ENCODE results near the gene FNDC3B.

FNDC3B gene

DNA sequence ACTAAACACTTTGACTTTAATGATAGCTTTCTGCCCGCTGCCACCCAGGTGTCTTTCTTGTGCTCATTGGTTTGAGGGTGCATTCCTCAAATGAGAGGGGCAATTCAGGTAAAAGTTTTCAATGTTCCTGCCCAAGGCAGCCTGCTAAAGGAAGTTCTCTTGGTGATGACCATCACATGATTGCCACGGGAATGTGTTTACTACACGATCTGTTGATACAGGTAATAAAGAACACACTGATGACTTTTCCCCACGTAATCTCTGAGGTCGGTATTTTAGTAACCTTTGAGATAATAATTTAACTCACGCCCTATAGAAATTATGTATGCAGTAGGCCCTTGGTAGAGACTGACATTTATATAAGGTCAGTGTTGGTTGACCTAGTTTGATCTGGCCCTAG is 39.3 kb downstream of the FNDC3B start:
- Histone ChIP-seq H3K27ac (replicated peaks; ENCODE audit: low read length) (no peak overlapping the region), H2AK5ac (ENCODE audit: low read depth, low read length) (no peak overlapping the region), H3K4me3 (ENCODE audit: low read length in 2 of 2) (no peak overlapping the region), H2BK5ac (ENCODE audit: low read length) (no peak overlapping the region), H3K23ac (ENCODE audit: low read depth, low read length, poor library complexity) (no peak overlapping the region), H2BK15ac (ENCODE audit: low read length) (no peak overlapping the region), H3K9ac (ENCODE audit: low read depth, low read length, poor library complexity) (no peak overlapping the region), H2BK12ac (ENCODE audit: low read length) (no peak overlapping the region), H2AFZ (ENCODE audit: low read length) (no peak overlapping the region), H3K27me3 (ENCODE audit: control insufficient read depth in 3 of 3, insufficient read depth in 3 of 3, low read depth in 1 of 3, low read length in 3 of 3) (no peaks in the 10 kb centered on the region), H4K8ac (ENCODE audit: low read depth, low read length) (no peak overlapping the region), H3K79me1 (ENCODE audit: low read depth, low read length) (peaks cover 3% of the 10 kb centered on the region), H3K4me1 (ENCODE audit: control insufficient read depth in 2 of 2, insufficient read depth in 1 of 2, low read depth in 1 of 2, low read length in 2 of 2) (peaks cover 10 to 31% of the 10 kb centered on the region in 2 donors), H3K4me2 (ENCODE audit: insufficient read depth, low read length, poor library complexity, severe bottlenecking) (no peak overlapping the region), H4K91ac (ENCODE audit: low read depth, low read length, poor library complexity) (no peak overlapping the region), H3K18ac (ENCODE audit: low read length) (no peak overlapping the region), H3K4ac (ENCODE audit: low read length) (no peak overlapping the region), H2BK120ac (ENCODE audit: low read depth, low read length) (no peak overlapping the region), H3K14ac (ENCODE audit: low read length) (no peak overlapping the region), H3K9me3 (replicated peaks in 1 of 2; ENCODE audit: control insufficient read depth in 2 of 2, insufficient read depth in 1 of 2, low read depth in 1 of 2, low read length in 2 of 2) (peaks cover 4 to 14% of the 10 kb centered on the region in 2 donors), H3K36me3 (replicated peaks in 1 of 2; ENCODE audit: control insufficient read depth in 2 of 2, insufficient read depth in 2 of 2, low read length in 2 of 2) (peaks cover 6 to 41% of the 10 kb centered on the region in 2 donors)
- no peak for DNase-seq (ENCODE audit: low spot score)
- WGBS, 2 donors (ENCODE audit: extremely low coverage in 2 of 2, insufficient read length in 2 of 2, insufficient replicate concordance in 1 of 2) = no CpG with 5 or more reads among the region's 6 CpGs

DNA sequence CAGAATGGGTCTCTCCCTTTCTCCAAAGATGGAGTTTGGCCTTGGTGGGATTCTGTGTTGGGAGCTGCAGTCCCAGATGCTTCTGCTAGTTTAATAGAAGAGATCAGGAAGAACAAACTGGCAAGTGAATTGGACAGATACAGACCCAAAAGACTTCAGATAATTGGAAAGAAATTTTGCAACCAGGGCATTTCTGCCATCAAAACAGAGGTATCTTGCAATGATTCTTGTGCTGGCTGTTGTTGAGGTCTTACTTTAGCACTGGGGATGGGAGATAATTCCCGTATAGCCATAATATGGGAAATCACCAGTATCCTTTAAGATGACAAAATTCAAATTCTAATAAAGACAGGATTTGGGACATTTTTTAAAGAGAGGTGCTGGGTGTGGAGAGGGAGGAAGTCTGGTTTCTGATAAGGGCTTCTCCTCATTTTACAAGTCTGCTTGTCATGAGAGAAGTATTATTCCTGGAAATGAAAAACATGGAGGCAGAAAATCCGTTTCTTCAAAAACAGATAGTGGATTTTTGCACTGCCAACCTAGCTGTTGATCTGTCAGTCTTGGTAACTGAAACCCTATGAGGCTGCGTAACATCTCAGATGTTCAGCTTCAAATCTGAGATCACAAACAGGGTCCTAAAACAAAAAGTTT is 40.1 kb downstream of the FNDC3B start:
- Histone ChIP-seq H2BK15ac (ENCODE audit: low read length) (no peak overlapping the region), H3K18ac (ENCODE audit: low read length) (no peak overlapping the region), H4K91ac (ENCODE audit: low read depth, low read length, poor library complexity) (no peak overlapping the region), H3K14ac (ENCODE audit: low read length) (no peak overlapping the region), H4K8ac (ENCODE audit: low read depth, low read length) (no peak overlapping the region), H3K4me3 (ENCODE audit: low read length in 2 of 2) (no peak overlapping the region), H2AK5ac (ENCODE audit: low read depth, low read length) (no peak overlapping the region), H2BK12ac (ENCODE audit: low read length) (no peak overlapping the region), H3K27ac (replicated peaks; ENCODE audit: low read length) (no peak overlapping the region), H2BK5ac (ENCODE audit: low read length) (no peak overlapping the region), H3K4me1 (ENCODE audit: control insufficient read depth in 2 of 2, insufficient read depth in 1 of 2, low read depth in 1 of 2, low read length in 2 of 2) (peaks cover 5 to 24% of the 10 kb centered on the region in 2 donors), H3K4ac (ENCODE audit: low read length) (no peak overlapping the region), H3K9ac (ENCODE audit: low read depth, low read length, poor library complexity) (no peak overlapping the region), H3K4me2 (ENCODE audit: insufficient read depth, low read length, poor library complexity, severe bottlenecking) (no peak overlapping the region), H3K36me3 (replicated peaks in 1 of 2; ENCODE audit: control insufficient read depth in 2 of 2, insufficient read depth in 2 of 2, low read length in 2 of 2) (peaks cover 6 to 41% of the 10 kb centered on the region in 2 donors), H3K23ac (ENCODE audit: low read depth, low read length, poor library complexity) (no peak overlapping the region), H3K27me3 (ENCODE audit: control insufficient read depth in 3 of 3, insufficient read depth in 3 of 3, low read depth in 1 of 3, low read length in 3 of 3) (no peaks in the 10 kb centered on the region), H3K79me1 (ENCODE audit: low read depth, low read length) (peaks cover 3% of the 10 kb centered on the region), H3K9me3 (replicated peaks in 1 of 2; ENCODE audit: control insufficient read depth in 2 of 2, insufficient read depth in 1 of 2, low read depth in 1 of 2, low read length in 2 of 2) (peaks cover 4 to 14% of the 10 kb centered on the region in 2 donors), H2AFZ (ENCODE audit: low read length) (no peak overlapping the region), H2BK120ac (ENCODE audit: low read depth, low read length) (no peak overlapping the region)
- DNase-seq (ENCODE audit: low spot score) = no peak
- no CpG with 5 or more reads among the region's 3 CpGs for WGBS, 2 donors (ENCODE audit: extremely low coverage in 2 of 2, insufficient read length in 2 of 2, insufficient replicate concordance in 1 of 2)

DNA sequence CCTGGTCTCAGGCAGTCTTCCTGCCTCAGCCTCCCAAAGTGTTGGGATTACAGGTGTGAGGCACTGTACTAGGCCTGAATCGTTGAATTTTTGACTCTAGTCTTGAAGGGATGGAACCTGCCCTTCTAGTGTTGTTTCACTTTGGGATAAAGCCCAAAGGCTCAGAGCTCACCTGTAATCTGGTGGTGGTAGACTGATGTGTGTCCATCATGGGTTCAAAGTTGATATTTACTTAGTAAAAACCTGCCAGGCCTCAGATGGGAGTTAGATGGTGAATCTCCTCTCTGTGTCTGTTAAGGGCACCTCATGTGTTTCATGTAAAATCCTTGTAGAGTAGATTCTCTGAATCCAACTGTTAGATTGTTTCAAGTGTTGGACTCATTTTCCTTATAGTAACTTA is 41.1 kb downstream of the FNDC3B start:
- no peak overlapping the region for H2AFZ ChIP-seq (ENCODE audit: low read length)
- no peak overlapping the region for H3K4me2 ChIP-seq (ENCODE audit: insufficient read depth, low read length, poor library complexity, severe bottlenecking)
- DNase-seq (ENCODE audit: low spot score) = no peak
- H3K27ac ChIP-seq (replicated peaks; ENCODE audit: low read length) = no peak overlapping the region
- H3K4ac ChIP-seq (ENCODE audit: low read length) = no peak overlapping the region
- H4K91ac ChIP-seq (ENCODE audit: low read depth, low read length, poor library complexity) = no peak overlapping the region
- no peak overlapping the region for H3K14ac ChIP-seq (ENCODE audit: low read length)
- H3K23ac ChIP-seq (ENCODE audit: low read depth, low read length, poor library complexity) = no peak overlapping the region
- peaks cover 4 to 14% of the 10 kb centered on the region in 2 donors for H3K9me3 ChIP-seq (replicated peaks in 1 of 2; ENCODE audit: control insufficient read depth in 2 of 2, insufficient read depth in 1 of 2, low read depth in 1 of 2, low read length in 2 of 2)
- no peaks in the 10 kb centered on the region for H3K27me3 ChIP-seq (ENCODE audit: control insufficient read depth in 3 of 3, insufficient read depth in 3 of 3, low read depth in 1 of 3, low read length in 3 of 3)
- H3K4me1 ChIP-seq (ENCODE audit: control insufficient read depth in 2 of 2, insufficient read depth in 1 of 2, low read depth in 1 of 2, low read length in 2 of 2) = peaks cover 5 to 13% of the 10 kb centered on the region in 2 donors
- no peak overlapping the region for H4K8ac ChIP-seq (ENCODE audit: low read depth, low read length)
- H3K4me3 ChIP-seq (ENCODE audit: low read length in 2 of 2) = no peak overlapping the region
- WGBS, 2 donors (ENCODE audit: extremely low coverage in 2 of 2, insufficient read length in 2 of 2, insufficient replicate concordance in 1 of 2) = no CpG with 5 or more reads among the region's 1 CpG
- no peak overlapping the region for H3K18ac ChIP-seq (ENCODE audit: low read length)
- H2BK12ac ChIP-seq (ENCODE audit: low read length) = no peak overlapping the region
- H2BK15ac ChIP-seq (ENCODE audit: low read length) = no peak overlapping the region
- H2BK120ac ChIP-seq (ENCODE audit: low read depth, low read length) = no peak overlapping the region
- H3K79me1 ChIP-seq (ENCODE audit: low read depth, low read length) = peaks cover 4% of the 10 kb centered on the region
- H2BK5ac ChIP-seq (ENCODE audit: low read length) = no peak overlapping the region
- H3K9ac ChIP-seq (ENCODE audit: low read depth, low read length, poor library complexity) = no peak overlapping the region
- H2AK5ac ChIP-seq (ENCODE audit: low read depth, low read length) = no peak overlapping the region
- peaks cover 6 to 41% of the 10 kb centered on the region in 2 donors for H3K36me3 ChIP-seq (replicated peaks in 1 of 2; ENCODE audit: control insufficient read depth in 2 of 2, insufficient read depth in 2 of 2, low read length in 2 of 2)

DNA sequence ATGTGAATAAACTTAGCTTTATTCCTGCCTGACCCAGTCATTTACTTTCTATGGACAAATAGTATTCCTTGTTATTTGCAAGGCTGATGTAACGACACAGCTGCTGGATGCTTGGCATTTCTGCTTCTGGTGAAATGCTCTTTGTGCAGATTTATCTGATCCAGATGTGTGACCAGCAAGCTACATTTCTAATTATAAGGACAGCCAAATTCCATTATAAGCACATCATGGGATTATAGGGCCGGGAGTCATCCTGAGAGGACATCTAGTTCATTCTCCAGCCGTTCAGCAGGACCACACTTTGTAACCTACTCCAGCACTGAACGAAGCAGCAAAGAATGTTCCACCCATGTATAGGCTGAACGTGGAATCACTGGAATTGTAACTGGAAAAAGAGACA is 42.9 kb downstream of the FNDC3B start:
- Histone ChIP-seq H4K8ac (ENCODE audit: low read depth, low read length) (no peak overlapping the region), H2BK5ac (ENCODE audit: low read length) (no peak overlapping the region), H3K9me3 (replicated peaks in 1 of 2; ENCODE audit: control insufficient read depth in 2 of 2, insufficient read depth in 1 of 2, low read depth in 1 of 2, low read length in 2 of 2) (peaks cover 4 to 14% of the 10 kb centered on the region in 2 donors), H2BK12ac (ENCODE audit: low read length) (no peak overlapping the region), H3K4me3 (ENCODE audit: low read length in 2 of 2) (no peak overlapping the region), H4K91ac (ENCODE audit: low read depth, low read length, poor library complexity) (no peak overlapping the region), H3K4me1 (ENCODE audit: control insufficient read depth in 2 of 2, insufficient read depth in 1 of 2, low read depth in 1 of 2, low read length in 2 of 2) (peaks cover 0 to 4% of the 10 kb centered on the region in 2 donors), H3K9ac (ENCODE audit: low read depth, low read length, poor library complexity) (no peak overlapping the region), H3K14ac (ENCODE audit: low read length) (no peak overlapping the region), H3K36me3 (replicated peaks in 1 of 2; ENCODE audit: control insufficient read depth in 2 of 2, insufficient read depth in 2 of 2, low read length in 2 of 2) (peaks cover 6 to 44% of the 10 kb centered on the region in 2 donors), H3K18ac (ENCODE audit: low read length) (no peak overlapping the region), H3K27me3 (ENCODE audit: control insufficient read depth in 3 of 3, insufficient read depth in 3 of 3, low read depth in 1 of 3, low read length in 3 of 3) (no peaks in the 10 kb centered on the region), H2AK5ac (ENCODE audit: low read depth, low read length) (no peak overlapping the region), H3K4me2 (ENCODE audit: insufficient read depth, low read length, poor library complexity, severe bottlenecking) (no peak overlapping the region), H2BK120ac (ENCODE audit: low read depth, low read length) (no peak overlapping the region), H3K79me1 (ENCODE audit: low read depth, low read length) (peaks cover 4% of the 10 kb centered on the region), H2AFZ (ENCODE audit: low read length) (no peak overlapping the region), H3K4ac (ENCODE audit: low read length) (no peak overlapping the region), H3K27ac (replicated peaks; ENCODE audit: low read length) (no peak overlapping the region), H3K23ac (ENCODE audit: low read depth, low read length, poor library complexity) (no peak overlapping the region), H2BK15ac (ENCODE audit: low read length) (no peak overlapping the region)
- no peak for DNase-seq (ENCODE audit: low spot score)
- WGBS, 2 donors (ENCODE audit: extremely low coverage in 2 of 2, insufficient read length in 2 of 2, insufficient replicate concordance in 1 of 2) = no CpG with 5 or more reads among the region's 5 CpGs
